CD4-positive, alpha-beta T cell treated with Interleukin-10 for 1 hour (primary cell): ENCODE measurements around the gene UBAC2.

Experiments
- DNase-seq: peaks from one replicate; pipeline ENCODE4 v3.0.0-alpha.2; 2020

The UBAC2 gene

GRCh38 chr13:99366075-99366987 lies 165.7 kb downstream of the UBAC2 start:
- no peak for DNase-seq

DNA sequence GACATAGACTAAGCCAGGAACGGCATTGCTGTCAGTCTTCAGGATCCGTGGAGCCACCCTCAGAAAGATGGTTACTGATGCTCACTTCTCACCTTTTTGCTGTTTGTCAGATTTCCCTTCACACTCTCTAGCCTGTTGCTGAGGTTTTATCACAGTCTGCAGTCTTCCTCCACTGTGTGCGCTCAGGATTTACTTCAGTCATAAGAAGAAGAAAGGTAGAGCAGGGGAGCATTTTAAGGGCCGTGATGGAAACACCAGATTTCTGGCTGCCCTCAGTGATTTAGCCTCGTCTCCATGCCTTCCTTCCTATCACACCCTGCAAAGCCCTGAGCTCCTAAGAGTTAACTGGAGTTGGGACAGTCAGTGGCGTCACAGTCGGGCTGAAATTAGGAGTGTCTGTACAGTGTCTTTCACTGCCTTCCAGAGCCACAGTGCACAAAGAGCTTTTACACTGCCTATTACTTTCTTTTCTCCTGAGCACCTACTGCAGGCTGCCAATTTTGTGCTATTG lies 166.5 kb downstream of the UBAC2 start:
- no peak for DNase-seq

DNA sequence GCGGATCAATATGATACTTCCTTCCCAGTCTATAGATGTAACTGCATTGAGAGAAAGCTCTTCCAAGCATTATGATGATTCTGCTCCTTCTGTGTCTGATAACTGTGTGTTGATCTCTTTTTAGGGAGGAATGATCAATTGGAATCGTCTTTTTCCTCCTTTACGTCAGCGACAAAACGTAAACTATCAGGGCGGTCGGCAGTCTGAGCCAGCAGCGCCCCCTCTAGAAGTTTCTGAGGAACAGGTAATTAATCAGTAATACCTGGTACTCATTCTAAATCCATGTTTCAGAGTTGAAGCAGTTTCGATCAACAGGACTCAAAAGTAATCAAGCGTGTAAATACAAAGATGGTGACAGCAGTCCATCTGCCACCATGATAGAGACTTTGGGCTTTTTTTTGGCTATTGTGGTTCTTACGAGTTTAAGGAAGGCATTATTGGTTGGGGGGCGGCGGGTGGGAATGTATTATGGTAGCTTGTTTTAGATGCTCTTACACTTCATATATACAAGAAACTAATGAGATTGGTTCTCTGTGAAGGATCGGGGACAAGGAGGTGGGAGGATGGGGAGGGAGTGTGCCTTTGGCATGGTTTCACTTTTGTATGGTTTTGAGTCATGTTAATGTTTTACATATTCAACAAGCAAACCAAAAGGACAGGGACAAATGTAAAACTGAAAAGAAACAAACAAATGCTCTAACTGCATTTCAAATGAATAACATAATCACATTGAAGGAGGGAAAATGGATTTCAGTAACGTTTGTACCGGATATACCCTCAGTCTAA lies 167.2 kb downstream of the UBAC2 start:
- DNase-seq: no peak

GRCh38 chr13:99370481-99371275 lies 170.0 kb downstream of the UBAC2 start:
- no peak for DNase-seq

DNA sequence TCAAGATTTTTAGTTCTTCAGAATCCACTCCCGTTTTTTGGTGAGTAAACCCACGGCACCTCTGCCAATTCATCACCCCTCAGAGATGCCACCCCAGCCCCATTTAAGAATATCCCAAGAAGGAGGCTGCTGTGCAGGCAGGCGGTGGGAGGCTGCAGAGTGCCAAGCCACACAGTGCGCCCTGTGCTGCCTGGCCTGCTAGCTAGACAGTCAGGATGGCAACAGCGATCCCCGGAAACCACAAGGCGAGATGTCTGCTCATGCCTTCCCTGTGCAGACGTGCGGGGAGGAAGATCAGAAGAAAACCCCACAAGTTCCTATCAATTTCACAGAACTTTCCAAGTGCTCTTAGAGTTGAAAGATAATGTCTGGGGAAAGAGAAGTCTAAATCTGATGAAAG lies 171.3 kb downstream of the UBAC2 start:
- peak; percentile 73 for DNase-seq

- no peak for DNase-seq
Measured at GRCh38 chr13:99373436-99373835, 172.8 kb downstream of the UBAC2 start.

- DNase-seq: no peak
Measured at GRCh38 chr13:99374169-99374991, 173.7 kb downstream of the UBAC2 start.

- peak; percentile 64 for DNase-seq
Measured at GRCh38 chr13:99374994-99375737, 174.5 kb downstream of the UBAC2 start.

- no peak for DNase-seq
Measured at GRCh38 chr13:99375738-99376080, 175.1 kb downstream of the UBAC2 start.

DNA sequence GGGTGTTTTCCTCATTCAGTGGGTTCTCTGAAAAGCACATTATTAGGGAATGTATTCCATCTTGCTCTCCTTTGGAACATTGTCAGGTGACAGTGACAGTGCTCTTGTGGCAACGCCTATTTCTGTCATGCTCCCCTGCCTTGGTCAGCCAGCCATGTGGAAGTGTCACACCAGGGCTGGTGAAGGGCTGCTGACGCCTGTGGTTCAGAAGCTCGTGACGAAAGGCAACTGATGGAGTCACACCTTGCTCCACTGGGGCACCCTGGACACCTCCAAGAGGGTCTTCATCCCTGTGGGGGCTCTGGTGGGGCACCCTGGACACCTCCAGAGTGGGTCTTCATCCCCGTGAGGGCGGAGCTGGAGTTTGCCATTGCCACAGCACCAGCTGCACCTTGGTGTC lies 175.5 kb downstream of the UBAC2 start:
- no peak for DNase-seq

DNA sequence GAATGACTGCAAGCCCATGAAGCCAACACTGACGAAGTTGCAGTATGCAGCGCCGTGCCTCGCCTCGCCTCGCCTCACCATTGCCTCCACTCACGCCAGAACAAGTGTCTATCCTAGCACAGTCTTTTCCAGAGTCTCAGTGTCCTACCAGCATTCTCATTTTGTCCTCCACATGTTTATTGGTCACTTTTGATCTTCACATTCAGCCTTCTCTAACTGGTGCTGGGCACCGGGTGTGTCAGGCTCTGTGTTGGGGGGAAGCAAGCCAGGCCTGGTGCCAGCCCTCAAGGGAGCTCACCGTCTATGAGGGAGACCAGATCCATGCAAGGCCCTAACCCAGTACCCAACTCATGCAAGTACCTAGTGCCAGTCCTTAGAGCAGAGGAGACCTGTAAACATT lies 176.3 kb downstream of the UBAC2 start:
- no peak for DNase-seq

- DNase-seq: no peak
Measured at GRCh38 chr13:99377641-99378040, 177.0 kb downstream of the UBAC2 start.

- no peak for DNase-seq
Measured at GRCh38 chr13:99378985-99379733, 178.5 kb downstream of the UBAC2 start.

DNA sequence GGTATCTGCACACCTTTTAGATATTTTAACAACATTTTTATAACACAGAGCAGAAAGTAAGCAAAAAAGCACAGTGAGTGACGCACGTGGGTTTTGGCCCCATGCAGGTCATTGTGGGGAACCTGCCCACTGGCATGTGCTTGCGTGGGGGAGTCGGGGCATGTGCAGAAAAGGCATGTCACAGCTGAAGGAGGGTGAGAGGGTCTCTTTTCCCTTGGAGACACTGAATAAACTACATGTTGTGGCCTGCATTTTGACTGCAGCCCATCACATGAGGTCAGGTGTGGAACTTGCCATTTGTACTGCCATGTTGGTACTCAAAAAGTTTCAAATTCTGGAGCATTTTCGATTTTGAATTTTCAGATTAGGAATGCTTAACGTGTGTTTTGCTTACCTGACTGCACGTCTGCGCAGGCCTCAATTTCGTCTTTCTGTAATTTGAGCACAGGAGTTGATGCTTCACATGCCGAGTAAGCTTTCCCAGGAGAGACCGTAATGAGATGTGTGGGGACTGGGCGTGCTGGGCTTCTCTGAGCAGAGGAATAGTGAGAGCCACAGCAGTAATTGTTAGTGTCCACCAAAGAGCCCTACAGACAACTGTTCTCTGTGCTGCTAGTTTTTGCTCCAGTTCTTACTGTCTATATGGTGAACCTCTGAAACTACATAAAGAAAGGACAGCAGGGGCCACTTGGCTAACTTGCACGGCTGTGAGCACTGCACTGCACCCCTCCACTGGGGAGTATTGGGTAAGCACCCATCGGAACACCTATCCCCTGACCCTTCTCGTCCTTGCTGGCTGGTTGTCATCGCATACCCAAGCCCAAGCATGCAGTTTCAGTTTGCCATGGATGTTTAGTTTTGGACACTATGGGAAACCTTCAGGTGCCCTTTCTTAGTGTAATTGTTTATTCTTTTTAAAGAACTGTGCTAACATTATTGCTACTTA lies 179.5 kb downstream of the UBAC2 start:
- DNase-seq: no peak

- DNase-seq: peak; percentile 60
Measured at GRCh38 chr13:99380921-99381645, 180.4 kb downstream of the UBAC2 start.

GRCh38 chr13:99381766-99382165 lies 181.1 kb downstream of the UBAC2 start:
- no peak for DNase-seq

DNA sequence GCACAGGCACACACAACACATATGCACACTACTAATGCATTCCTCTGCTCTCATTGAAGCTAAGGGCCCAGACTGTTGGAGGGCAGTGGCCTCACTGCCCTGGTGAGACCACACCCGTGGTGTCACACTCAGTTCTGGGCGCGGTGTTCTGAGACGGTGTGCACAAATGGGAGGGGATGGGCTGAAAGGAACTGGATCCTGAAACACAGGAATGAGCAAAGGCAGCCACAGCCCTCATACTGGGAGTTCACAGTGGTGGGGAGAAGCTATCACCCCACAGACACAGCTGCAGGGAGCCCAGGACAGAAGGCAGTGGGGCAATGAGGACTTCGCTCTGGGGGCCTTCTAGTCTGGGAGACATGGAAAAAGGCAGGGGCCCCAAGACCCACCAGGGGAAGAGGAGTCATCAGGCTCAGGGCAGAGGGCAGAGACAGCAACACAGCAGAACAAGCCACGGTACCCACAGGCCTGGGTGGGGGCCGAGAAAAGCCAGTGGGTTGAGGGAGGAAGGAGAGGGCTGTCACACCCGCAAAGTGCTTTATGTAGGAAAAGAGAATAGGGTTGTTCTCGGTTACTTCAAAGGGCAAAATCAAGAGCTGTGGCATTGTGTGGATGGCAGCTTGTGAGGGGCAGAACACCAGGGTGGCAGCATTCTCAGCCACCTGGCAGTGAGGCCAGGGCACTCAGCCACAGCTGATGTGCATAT lies 181.9 kb downstream of the UBAC2 start:
- DNase-seq: peak; percentile 57

DNA sequence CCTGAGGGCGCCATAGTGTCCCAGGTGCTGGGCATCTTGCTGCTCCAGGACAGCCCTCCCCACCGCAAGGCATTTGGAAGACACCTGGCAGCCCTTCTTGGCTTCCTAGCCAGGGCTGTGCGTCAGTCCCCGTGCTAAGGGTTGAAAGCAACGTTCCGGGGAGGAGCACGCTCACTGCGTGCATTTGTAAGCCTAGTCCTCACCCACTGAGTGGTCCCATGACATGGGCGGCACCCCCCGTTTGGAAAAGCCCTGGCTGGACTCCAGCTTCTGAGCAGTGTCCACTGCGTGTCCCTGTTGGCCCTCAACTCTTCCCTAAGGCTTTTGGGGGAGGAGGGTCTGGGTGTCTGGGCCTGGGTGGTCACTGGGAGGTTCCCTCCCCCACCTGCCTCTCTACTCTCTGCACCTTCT lies 182.9 kb downstream of the UBAC2 start:
- DNase-seq: no peak
